Ascending aorta (tissue), 2 donors: ENCODE measurements around the gene ABHD17C. TPM values are rescaled to one million over a fixed set of nuclear protein-coding genes. Genes with fewer than 3 reads are reported as not detected.

ENCODE experiments used
- DNase-seq, 2 donors: peaks; one replicate each; pipeline ENCODE4 v3.0.0-alpha.2; 2019; ENCODE audit warnings: low spot score in 2 of 2
- H3K27ac ChIP-seq, 2 donors: fragments of 200-600 bp; sonication (generic); one replicate each; pipeline ENCODE4 v1.5.1; 2016 to 2017; ENCODE audit warnings: mild to moderate bottlenecking in 1 of 2
- H3K27me3 ChIP-seq: fragments of 200-600 bp; sonication (generic); one replicate; pipeline ENCODE4 v1.5.1; 2017
- H3K36me3 ChIP-seq, 2 donors: fragments of 200-600 bp; sonication (generic); one replicate each; pipeline ENCODE4 v1.5.1; 2016
- H3K4me1 ChIP-seq, 2 donors: fragments of 200-600 bp; sonication (generic); one replicate each; pipeline ENCODE4 v1.5.1; 2016 to 2017; ENCODE audit warnings: mild to moderate bottlenecking in 1 of 2
- H3K4me3 ChIP-seq, 2 donors: fragments of 200-600 bp; sonication (generic); one replicate each; pipeline ENCODE4 v1.5.1; 2016 to 2017; ENCODE audit warnings: mild to moderate bottlenecking in 1 of 2
- H3K9me3 ChIP-seq, 2 donors: fragments of 200-600 bp; sonication (generic); one replicate each; pipeline ENCODE4 v1.5.1; 2016
- intact Hi-C: fragments of 100-400 bp; cut with DNase I; formaldehyde crosslinking; loops from one replicate; pipeline ENCODE4 v1.15.1; 2023
- total RNA-seq: library from RNA; depleted of rRNA; stranded (reverse); fragments of >200 nt; gene quantifications from one replicate; pipeline ENCODE4 v1.1.0, GENCODE V29; 2016
- TF ChIP-seq, protein P1 (sequence below), 3 experiments: fragments of 200-600 bp in 2 of 3; fragments of 450-650 bp in 1 of 3; sonication (generic) in 2 of 3; IDR thresholded peaks; one replicate each; pipeline ENCODE4 v1.5.1; 2016 to 2019; ENCODE audit warnings: antibody characterized with exemption in 3 of 3, mild to moderate bottlenecking in 1 of 3, moderate library complexity in 1 of 3

The ABHD17C gene
- total RNA-seq, 1 donor from 2014 or later = 0.96 TPM

DNA sequence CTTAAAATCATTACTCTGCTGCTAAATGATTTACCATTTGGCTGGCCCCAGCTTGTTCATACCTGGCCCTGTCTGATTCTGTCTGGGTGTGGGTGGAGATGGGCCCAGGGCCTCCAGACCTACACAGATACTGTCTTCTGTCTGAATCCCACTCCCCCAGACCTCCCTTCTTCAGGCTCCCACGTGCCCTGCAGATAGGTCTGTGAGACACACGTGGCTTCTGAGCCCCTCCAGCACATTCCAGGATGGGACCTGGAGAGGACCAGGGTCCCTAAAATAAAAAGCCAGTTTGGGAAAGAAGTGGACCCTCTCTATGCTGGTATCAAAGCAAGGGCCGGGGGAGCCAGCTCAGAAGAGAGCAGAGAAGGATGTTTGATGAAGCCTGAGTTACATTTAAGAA is 69.4 kb downstream of the ABHD17C start:
- Histone ChIP-seq H3K36me3 (no peaks in the 10 kb centered on the region), H3K27ac (no peak overlapping the region), H3K9me3 (no peaks in the 10 kb centered on the region), H3K4me1 (no peaks in the 10 kb centered on the region), H3K27me3 (no peaks in the 10 kb centered on the region), H3K4me3 (no peak overlapping the region)
- TF ChIP-seq, protein P1, sequence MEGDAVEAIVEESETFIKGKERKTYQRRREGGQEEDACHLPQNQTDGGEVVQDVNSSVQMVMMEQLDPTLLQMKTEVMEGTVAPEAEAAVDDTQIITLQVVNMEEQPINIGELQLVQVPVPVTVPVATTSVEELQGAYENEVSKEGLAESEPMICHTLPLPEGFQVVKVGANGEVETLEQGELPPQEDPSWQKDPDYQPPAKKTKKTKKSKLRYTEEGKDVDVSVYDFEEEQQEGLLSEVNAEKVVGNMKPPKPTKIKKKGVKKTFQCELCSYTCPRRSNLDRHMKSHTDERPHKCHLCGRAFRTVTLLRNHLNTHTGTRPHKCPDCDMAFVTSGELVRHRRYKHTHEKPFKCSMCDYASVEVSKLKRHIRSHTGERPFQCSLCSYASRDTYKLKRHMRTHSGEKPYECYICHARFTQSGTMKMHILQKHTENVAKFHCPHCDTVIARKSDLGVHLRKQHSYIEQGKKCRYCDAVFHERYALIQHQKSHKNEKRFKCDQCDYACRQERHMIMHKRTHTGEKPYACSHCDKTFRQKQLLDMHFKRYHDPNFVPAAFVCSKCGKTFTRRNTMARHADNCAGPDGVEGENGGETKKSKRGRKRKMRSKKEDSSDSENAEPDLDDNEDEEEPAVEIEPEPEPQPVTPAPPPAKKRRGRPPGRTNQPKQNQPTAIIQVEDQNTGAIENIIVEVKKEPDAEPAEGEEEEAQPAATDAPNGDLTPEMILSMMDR (IDR thresholded peaks at IDR 0.05) = no peak
- intact Hi-C loops = no loop called here
- no peak for DNase-seq

DNA sequence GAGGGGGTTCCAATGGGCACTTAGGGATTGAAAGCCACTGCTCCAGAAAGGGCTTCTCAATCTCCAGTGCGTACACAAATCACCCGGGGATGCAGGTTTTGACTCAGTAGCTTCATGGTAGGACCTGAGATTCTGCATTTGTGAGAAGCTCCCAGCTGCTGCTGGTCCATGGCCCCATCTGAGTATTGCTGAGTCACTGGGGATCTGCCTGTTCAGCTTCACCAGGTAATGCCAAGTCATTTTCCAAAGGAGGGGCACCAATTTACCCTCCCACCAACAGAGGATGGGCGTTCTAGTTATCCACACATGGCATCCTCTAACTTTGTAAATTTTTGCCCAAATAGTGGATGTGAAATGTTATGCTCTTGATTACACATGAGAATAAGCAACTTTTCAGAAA is 71.2 kb downstream of the ABHD17C start:
- TF ChIP-seq, protein P1 (IDR thresholded peaks at IDR 0.05) = no peak
- Histone ChIP-seq H3K9me3 (no peaks in the 10 kb centered on the region), H3K4me3 (no peak overlapping the region), H3K27ac (no peak overlapping the region), H3K27me3 (no peaks in the 10 kb centered on the region), H3K36me3 (no peaks in the 10 kb centered on the region), H3K4me1 (no peaks in the 10 kb centered on the region)
- intact Hi-C loops = no loop called here
- DNase-seq = no peak

DNA sequence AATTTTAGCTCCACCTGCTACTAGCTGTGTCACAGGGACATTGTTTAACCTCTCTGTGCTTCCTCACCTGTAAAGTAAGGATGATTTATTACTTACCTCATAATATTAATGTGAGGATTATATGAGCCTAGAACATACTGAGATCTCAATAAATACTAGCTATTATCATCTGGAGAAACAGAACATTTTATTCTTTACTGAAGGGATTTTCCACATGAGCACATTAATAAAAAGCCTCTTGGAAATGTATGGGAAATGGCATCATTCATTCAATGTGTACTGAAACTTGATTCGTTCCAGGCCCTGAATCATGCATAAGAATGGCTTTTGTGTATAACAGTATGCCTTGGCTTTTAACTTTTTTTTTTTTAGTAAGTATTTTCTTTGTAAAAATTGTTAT is 73.0 kb downstream of the ABHD17C start:
- no peak overlapping the region for H3K4me3 ChIP-seq
- no peaks in the 10 kb centered on the region for H3K4me1 ChIP-seq
- intact Hi-C loops = no loop called here
- TF ChIP-seq, protein P1 (IDR thresholded peaks at IDR 0.05) = no peak
- H3K36me3 ChIP-seq = no peaks in the 10 kb centered on the region
- no peak for DNase-seq
- no peaks in the 10 kb centered on the region for H3K27me3 ChIP-seq
- H3K27ac ChIP-seq = no peak overlapping the region
- no peaks in the 10 kb centered on the region for H3K9me3 ChIP-seq

DNA sequence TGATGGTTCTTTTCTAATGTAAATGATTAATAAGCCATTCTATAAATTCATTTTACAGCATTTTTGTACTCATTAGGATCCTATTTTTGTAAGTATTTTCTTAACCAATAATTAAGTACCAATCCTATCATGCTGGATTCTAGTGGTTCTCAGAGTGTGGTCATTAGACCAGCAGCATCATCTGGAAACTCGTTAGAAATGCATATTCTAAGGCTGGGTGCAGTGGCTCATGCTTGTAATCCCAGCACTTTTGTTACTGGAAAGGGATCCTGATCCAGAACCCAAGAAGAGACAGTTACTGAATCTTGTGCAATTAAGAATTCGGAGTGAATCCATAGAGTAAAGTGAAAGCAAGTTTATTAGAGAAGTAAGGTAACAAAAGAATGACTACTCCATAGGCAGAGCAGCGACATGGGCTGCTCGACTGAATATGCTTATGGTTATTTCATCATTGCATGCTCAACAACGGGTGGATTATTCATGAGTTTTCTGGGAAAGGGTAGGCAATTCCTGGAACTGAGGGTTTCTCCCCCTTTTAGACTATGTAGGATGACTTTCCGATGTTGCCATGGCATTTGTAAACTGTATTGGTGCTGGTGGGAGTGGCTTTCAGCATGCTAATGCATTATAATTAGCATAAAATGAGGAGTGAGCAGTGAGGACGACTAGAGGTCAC is 74.2 kb downstream of the ABHD17C start:
- no peaks in the 10 kb centered on the region for H3K9me3 ChIP-seq
- no peaks in the 10 kb centered on the region for H3K36me3 ChIP-seq
- no peak overlapping the region for H3K4me3 ChIP-seq
- H3K4me1 ChIP-seq = no peaks in the 10 kb centered on the region
- H3K27me3 ChIP-seq = no peaks in the 10 kb centered on the region
- H3K27ac ChIP-seq = no peak overlapping the region
- TF ChIP-seq, protein P1 (IDR thresholded peaks at IDR 0.05) = no peak
- intact Hi-C loops = no loop called here
- no peak for DNase-seq

DNA sequence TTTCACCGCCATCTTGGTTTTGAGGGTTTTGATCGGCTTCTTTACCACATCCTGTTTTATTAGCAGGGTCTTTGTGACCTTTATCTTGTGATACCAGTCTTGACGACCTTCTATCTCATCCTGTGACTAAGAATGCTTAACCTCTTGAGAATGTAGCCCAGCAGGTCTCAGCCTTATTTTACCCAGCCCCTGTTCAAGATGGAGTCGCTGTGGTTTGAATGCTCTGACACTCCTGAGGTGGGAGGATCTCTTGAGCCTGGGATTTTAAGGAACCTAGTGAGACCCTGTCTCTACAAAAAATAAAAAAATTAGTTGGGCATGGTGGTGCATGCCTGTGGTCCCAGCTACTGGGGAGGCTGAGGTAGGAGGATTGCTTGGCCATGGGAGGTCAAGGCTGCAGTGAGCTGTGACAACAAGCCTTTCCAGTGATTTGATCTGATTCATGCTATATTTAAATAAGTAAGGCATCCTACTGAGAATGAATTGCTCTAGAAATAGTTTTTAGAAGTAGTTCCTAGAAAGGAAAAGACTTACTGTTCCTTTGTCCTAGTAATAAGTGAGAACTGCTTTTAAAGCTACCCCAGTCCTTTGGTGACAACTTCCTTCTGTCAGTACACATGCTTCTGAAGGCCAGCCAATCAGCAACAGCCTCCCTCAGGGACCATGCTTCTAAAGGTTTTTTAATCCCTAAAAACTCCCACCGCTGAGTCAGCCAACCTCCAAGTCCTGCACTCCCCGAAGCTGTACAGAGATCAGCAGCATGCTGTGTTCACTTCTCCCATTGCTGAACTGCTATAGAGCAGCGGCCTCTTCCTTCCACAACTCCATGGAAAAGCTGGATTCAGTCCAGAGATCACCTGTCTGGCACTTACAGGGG is 75.0 kb downstream of the ABHD17C start:
- Histone ChIP-seq H3K36me3 (no peaks in the 10 kb centered on the region), H3K9me3 (no peaks in the 10 kb centered on the region), H3K4me1 (no peaks in the 10 kb centered on the region), H3K27ac (no peak overlapping the region), H3K27me3 (no peaks in the 10 kb centered on the region), H3K4me3 (no peak overlapping the region)
- intact Hi-C loops = no loop called here
- TF ChIP-seq, protein P1 (IDR thresholded peaks at IDR 0.05) = no peak
- no peak for DNase-seq
